Measurements from ENCODE around the gene NFYA. TPM values are rescaled to one million over a fixed set of nuclear protein-coding genes. Genes with fewer than 3 reads are reported as not detected.

NFYA gene
- total RNA-seq, 5 donors from 2014 or later (not counting 1 experiment from before 2014, with no cell fraction given) = 36.2 to 47.0 (median 42.2) TPM

DNA sequence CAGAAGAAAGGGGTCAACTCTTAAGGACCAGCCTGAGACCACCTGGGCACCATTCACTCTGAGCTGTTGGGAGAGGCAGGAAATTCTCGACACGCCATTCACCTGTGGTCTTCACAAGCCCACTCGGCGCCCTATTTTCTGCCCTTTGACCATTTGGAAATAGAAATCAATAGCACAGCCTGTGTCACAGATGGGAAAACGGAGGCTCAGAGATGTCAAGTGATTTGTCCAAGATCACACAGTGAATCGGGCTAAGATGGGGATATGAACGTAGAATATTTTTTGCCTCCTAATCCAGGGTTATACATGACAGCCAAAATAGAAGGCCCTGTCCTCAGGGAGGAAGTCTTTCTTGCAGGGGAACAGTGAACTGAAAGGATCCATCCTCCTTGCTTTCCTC is 22.8 kb upstream of the NFYA start:
- DNase-seq = no peak
- ChIA-PET CTCF (interaction anchor here in 1 of 2 donors (0.5 kb wide), 1 partner anchor 9 kb away, joined by 5 read pairs; no protein-coding TSS in a partner anchor), POLR2A (no interaction called here)
- Histone ChIP-seq H3K4me3 (ENCODE audit: control insufficient read depth in 1 of 2, extremely low read depth in 1 of 2, low read length in 1 of 2) (no peak overlapping the region), H3K36me3 (ENCODE audit: control insufficient read depth in 2 of 2, extremely low read depth in 1 of 2, insufficient read depth in 1 of 2, low read length in 1 of 2) (no peaks in the 10 kb centered on the region), H3K27me3 (replicated peaks in 1 of 2; ENCODE audit: control insufficient read depth in 2 of 2, extremely low read depth in 1 of 2, insufficient read depth in 2 of 2, low read length in 1 of 2) (no peaks in the 10 kb centered on the region), H3K9me3 (no peaks in the 10 kb centered on the region), H3K27ac (ENCODE audit: low read length) (no peak overlapping the region), H3K4me1 (ENCODE audit: control insufficient read depth in 1 of 2, extremely low read depth in 1 of 2, insufficient read depth in 2 of 2, low read length in 2 of 2) (peaks cover 10 to 15% of the 10 kb centered on the region in 2 experiments)
- Mint-ChIP-seq H3K36me3 (peaks cover 32% of the 10 kb centered on the region), H3K27ac (no peak overlapping the region), H3K4me3 (no peak overlapping the region), H3K4me1 (peaks cover 18 to 22% (median 22%) of the 10 kb centered on the region in 3 donors), H3K27me3 (no peaks in the 10 kb centered on the region), H3K9me3 (no peaks in the 10 kb centered on the region)
- WGBS (ENCODE audit: insufficient coverage) = 77% methylated on average over 4 of the region's 7 CpGs
- ATAC-seq (replicated peaks in 1 of 4) = no peak

DNA sequence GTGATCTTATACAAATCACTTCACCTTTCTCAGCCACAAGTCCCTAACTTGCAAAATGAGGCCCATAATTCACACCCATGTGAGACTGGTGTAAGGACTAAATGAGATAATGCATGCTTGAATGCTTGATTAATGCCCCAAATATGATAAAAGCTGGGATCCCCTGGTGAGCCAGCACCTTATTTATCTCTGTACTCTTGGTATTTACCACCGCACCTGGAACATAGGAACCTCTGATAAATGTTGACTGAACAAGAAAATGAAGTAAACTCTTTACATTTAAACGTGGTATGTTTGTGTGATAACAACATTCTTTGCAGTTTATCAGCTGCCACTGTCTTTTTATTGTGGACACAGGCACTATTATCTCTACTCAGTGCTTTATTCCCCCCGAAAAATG is 22.2 kb upstream of the NFYA start:
- ChIA-PET POLR2A (no interaction called here), CTCF (no interaction called here)
- no peaks in the 10 kb centered on the region for H3K9me3 Mint-ChIP-seq
- H3K27me3 Mint-ChIP-seq = no peaks in the 10 kb centered on the region
- no peak overlapping the region for H3K27ac ChIP-seq (ENCODE audit: low read length)
- no peak overlapping the region for H3K27ac Mint-ChIP-seq
- peaks cover 10 to 15% of the 10 kb centered on the region in 2 experiments for H3K4me1 ChIP-seq (ENCODE audit: control insufficient read depth in 1 of 2, extremely low read depth in 1 of 2, insufficient read depth in 2 of 2, low read length in 2 of 2)
- peaks cover 18 to 22% (median 22%) of the 10 kb centered on the region in 3 donors for H3K4me1 Mint-ChIP-seq
- WGBS (ENCODE audit: insufficient coverage) = 100% methylated on average over 1 of the region's 3 CpGs
- H3K36me3 ChIP-seq (ENCODE audit: control insufficient read depth in 2 of 2, extremely low read depth in 1 of 2, insufficient read depth in 1 of 2, low read length in 1 of 2) = no peaks in the 10 kb centered on the region
- H3K4me3 Mint-ChIP-seq = no peak overlapping the region
- H3K36me3 Mint-ChIP-seq = peaks cover 33% of the 10 kb centered on the region
- H3K9me3 ChIP-seq = no peaks in the 10 kb centered on the region
- no peak for ATAC-seq (replicated peaks in 1 of 4)
- no peak for DNase-seq
- H3K4me3 ChIP-seq (ENCODE audit: control insufficient read depth in 1 of 2, extremely low read depth in 1 of 2, low read length in 1 of 2) = no peak overlapping the region
- H3K27me3 ChIP-seq (replicated peaks in 1 of 2; ENCODE audit: control insufficient read depth in 2 of 2, extremely low read depth in 1 of 2, insufficient read depth in 2 of 2, low read length in 1 of 2) = no peaks in the 10 kb centered on the region

DNA sequence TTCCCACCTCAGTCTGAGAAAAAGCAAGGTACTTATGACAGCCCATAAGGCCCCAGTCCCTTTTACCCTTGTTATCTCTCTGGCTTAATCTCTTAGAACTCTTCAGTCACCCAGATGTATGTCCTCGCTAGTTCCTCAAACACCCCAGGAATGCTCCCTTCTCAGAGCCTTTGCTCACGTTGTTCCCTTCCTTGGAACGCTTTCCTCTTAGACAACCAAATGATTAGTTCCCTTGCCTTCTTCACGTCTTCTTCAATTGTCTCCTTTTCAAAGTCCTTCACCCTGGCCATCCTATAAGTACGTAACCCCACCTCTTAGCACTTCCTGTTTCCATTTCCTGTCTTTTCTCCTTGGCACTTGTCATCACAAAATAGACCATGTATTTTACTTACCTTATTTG is 20.9 kb upstream of the NFYA start:
- H3K36me3 ChIP-seq (ENCODE audit: control insufficient read depth in 2 of 2, extremely low read depth in 1 of 2, insufficient read depth in 1 of 2, low read length in 1 of 2) = peaks cover 0 to 8% of the 10 kb centered on the region in 2 donors
- no peak overlapping the region for H3K4me3 ChIP-seq (ENCODE audit: control insufficient read depth in 1 of 2, extremely low read depth in 1 of 2, low read length in 1 of 2)
- no peaks in the 10 kb centered on the region for H3K27me3 Mint-ChIP-seq
- no peak overlapping the region for H3K27ac ChIP-seq (ENCODE audit: low read length)
- WGBS (ENCODE audit: insufficient coverage) = 52% methylated on average over 5 of the region's 5 CpGs
- ChIA-PET POLR2A (no interaction called here), CTCF (interaction anchor here in 1 of 2 donors (0.6 kb wide), 1 partner anchor 10 kb away, joined by 3 read pairs; the partner anchor contains the start of gene TSPO2)
- peak overlapping the region; percentile 20 to 40 for H3K27ac Mint-ChIP-seq
- DNase-seq = peak in 1 of 35 experiments; percentile 17
- peaks cover 10 to 15% of the 10 kb centered on the region in 2 experiments for H3K4me1 ChIP-seq (ENCODE audit: control insufficient read depth in 1 of 2, extremely low read depth in 1 of 2, insufficient read depth in 2 of 2, low read length in 2 of 2)
- peaks cover 36% of the 10 kb centered on the region for H3K36me3 Mint-ChIP-seq
- peak in 3 of 4 experiments; percentile 51 to 73 (median 69) for ATAC-seq (replicated peaks in 1 of 4)
- H3K4me3 Mint-ChIP-seq = peak overlapping the region in 1 of 3 donors; percentile 40
- no peaks in the 10 kb centered on the region for H3K9me3 Mint-ChIP-seq
- no peaks in the 10 kb centered on the region for H3K9me3 ChIP-seq
- H3K4me1 Mint-ChIP-seq = peaks cover 18 to 22% (median 22%) of the 10 kb centered on the region in 3 donors
- H3K27me3 ChIP-seq (replicated peaks in 1 of 2; ENCODE audit: control insufficient read depth in 2 of 2, extremely low read depth in 1 of 2, insufficient read depth in 2 of 2, low read length in 1 of 2) = no peaks in the 10 kb centered on the region

DNA sequence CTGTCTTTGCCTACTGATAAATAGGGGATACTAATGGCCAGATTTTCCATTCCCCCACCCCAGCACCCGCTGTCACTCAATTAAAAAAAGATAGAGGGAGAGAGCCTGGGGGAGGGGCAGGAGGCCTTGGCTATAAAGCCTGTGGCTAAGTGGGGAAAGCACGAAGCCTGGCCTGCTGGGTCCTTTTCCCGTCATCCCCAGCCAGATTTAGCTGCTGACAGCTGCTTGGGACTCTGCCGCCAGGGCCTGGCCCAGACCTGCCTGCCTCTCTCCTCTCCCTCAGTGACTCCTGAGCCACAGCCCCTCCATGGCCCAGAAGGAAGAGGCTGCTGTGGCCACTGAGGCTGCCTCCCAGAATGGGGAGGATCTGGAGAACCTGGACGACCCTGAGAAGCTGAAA is 19.7 kb upstream of the NFYA start, which contains the start of gene APOBEC2:
Gene APOBEC2, plus strand, starts transcription at position 162 of the 400 bp plus-strand sequence. Its CDS starts 146 bp downstream, at position 308.
- Histone ChIP-seq H3K27me3 (replicated peaks in 1 of 2; ENCODE audit: control insufficient read depth in 2 of 2, extremely low read depth in 1 of 2, insufficient read depth in 2 of 2, low read length in 1 of 2) (no peaks in the 10 kb centered on the region), H3K27ac (ENCODE audit: low read length) (no peak within 1 kb of the TSS), H3K4me3 (ENCODE audit: control insufficient read depth in 1 of 2, extremely low read depth in 1 of 2, low read length in 1 of 2) (no peak within 1 kb of the TSS), H3K9me3 (no peaks in the 10 kb centered on the region), H3K36me3 (ENCODE audit: control insufficient read depth in 2 of 2, extremely low read depth in 1 of 2, insufficient read depth in 1 of 2, low read length in 1 of 2) (peaks cover 0 to 10% of the 10 kb centered on the region in 2 donors), H3K4me1 (ENCODE audit: control insufficient read depth in 1 of 2, extremely low read depth in 1 of 2, insufficient read depth in 2 of 2, low read length in 2 of 2) (peaks cover 10 to 15% of the 10 kb centered on the region in 2 experiments)
- Mint-ChIP-seq H3K4me3 (peak within 1 kb of the TSS in 1 of 3 donors; percentile 40), H3K4me1 (peaks cover 18 to 22% (median 22%) of the 10 kb centered on the region in 3 donors), H3K9me3 (no peaks in the 10 kb centered on the region), H3K27ac (peak within 1 kb of the TSS; percentile 40 to 49), H3K27me3 (no peaks in the 10 kb centered on the region), H3K36me3 (peaks cover 36% of the 10 kb centered on the region)
- ChIA-PET POLR2A (no interaction called here), CTCF (interaction anchor here in 1 of 2 donors (0.6 kb wide), 1 partner anchor 1734 kb away, joined by 3 read pairs; no protein-coding TSS in a partner anchor)
- 88% methylated on average over 4 of the region's 5 CpGs for WGBS (ENCODE audit: insufficient coverage)
- DNase-seq (no peak), ATAC-seq (replicated peaks in 1 of 4) (no peak)

DNA sequence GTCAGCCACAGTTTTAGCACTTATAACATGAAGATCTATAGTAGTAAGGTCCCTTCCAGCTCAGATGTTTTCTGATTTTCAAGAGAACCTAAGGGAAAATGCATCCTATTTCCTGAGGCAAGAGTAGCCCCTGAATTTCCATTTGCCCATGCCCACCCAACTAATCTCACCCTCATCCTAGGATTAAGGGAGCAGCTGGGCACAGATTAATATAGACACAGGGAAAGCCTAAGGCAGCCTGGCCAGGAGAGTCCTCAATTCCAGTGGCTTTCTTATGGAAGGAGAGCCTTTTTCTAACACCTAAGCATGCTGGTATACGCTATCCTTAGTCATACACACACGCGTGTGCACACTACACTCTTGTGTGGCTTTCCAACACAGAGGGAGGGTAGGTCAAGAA is 18.3 kb upstream of the NFYA start:
- Mint-ChIP-seq H3K9me3 (no peaks in the 10 kb centered on the region), H3K4me3 (no peak overlapping the region), H3K27me3 (no peaks in the 10 kb centered on the region), H3K36me3 (peaks cover 42% of the 10 kb centered on the region), H3K4me1 (peaks cover 18 to 26% (median 22%) of the 10 kb centered on the region in 3 donors), H3K27ac (no peak overlapping the region)
- no peak overlapping the region for H3K27ac ChIP-seq (ENCODE audit: low read length)
- ChIA-PET CTCF (no interaction called here), POLR2A (no interaction called here)
- no CpG with 5 or more reads among the region's 3 CpGs for WGBS (ENCODE audit: insufficient coverage)
- H3K9me3 ChIP-seq = no peaks in the 10 kb centered on the region
- ATAC-seq (replicated peaks in 1 of 4) (no peak), DNase-seq (no peak)
- peaks cover 10 to 15% of the 10 kb centered on the region in 2 experiments for H3K4me1 ChIP-seq (ENCODE audit: control insufficient read depth in 1 of 2, extremely low read depth in 1 of 2, insufficient read depth in 2 of 2, low read length in 2 of 2)
- peaks cover 0 to 10% of the 10 kb centered on the region in 2 donors for H3K36me3 ChIP-seq (ENCODE audit: control insufficient read depth in 2 of 2, extremely low read depth in 1 of 2, insufficient read depth in 1 of 2, low read length in 1 of 2)
- H3K27me3 ChIP-seq (replicated peaks in 1 of 2; ENCODE audit: control insufficient read depth in 2 of 2, extremely low read depth in 1 of 2, insufficient read depth in 2 of 2, low read length in 1 of 2) = no peaks in the 10 kb centered on the region
- no peak overlapping the region for H3K4me3 ChIP-seq (ENCODE audit: control insufficient read depth in 1 of 2, extremely low read depth in 1 of 2, low read length in 1 of 2)

DNA sequence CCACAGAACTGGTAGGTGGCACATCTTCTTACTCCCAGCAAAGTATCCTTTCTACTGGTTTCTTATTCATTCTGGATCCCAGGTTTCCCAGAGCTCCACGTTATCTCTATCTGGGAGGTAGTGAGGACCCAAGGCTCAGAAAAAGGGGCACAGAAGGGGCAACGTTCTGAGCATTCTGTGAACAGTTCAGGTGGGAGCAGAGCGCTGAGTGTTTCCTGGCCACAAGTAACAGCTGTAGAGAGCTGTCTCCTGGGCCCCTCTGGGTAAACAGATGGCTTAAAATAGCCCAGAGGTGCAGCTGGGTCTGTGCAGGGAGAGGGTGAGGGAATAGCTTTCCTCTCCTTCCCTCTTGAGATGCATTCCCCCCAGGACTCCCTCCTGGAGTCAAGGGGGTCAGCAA is 17.6 kb upstream of the NFYA start:
- no peaks in the 10 kb centered on the region for H3K27me3 ChIP-seq (replicated peaks in 1 of 2; ENCODE audit: control insufficient read depth in 2 of 2, extremely low read depth in 1 of 2, insufficient read depth in 2 of 2, low read length in 1 of 2)
- Mint-ChIP-seq H3K27me3 (no peaks in the 10 kb centered on the region), H3K9me3 (no peaks in the 10 kb centered on the region), H3K27ac (no peak overlapping the region), H3K4me3 (no peak overlapping the region), H3K36me3 (peaks cover 46% of the 10 kb centered on the region), H3K4me1 (peaks cover 18 to 26% (median 22%) of the 10 kb centered on the region in 3 donors)
- POLR2A ChIA-PET = no interaction called here
- ATAC-seq (replicated peaks in 1 of 4) (no peak), DNase-seq (no peak)
- H3K27ac ChIP-seq (ENCODE audit: low read length) = no peak overlapping the region
- CTCF ChIA-PET = interaction anchor here (1.0 to 2.1 kb wide), 2 partner anchors 14 kb away, joined by 3 to 5 read pairs; no protein-coding TSS in a partner anchor
- peaks cover 10 to 15% of the 10 kb centered on the region in 2 experiments for H3K4me1 ChIP-seq (ENCODE audit: control insufficient read depth in 1 of 2, extremely low read depth in 1 of 2, insufficient read depth in 2 of 2, low read length in 2 of 2)
- no peak overlapping the region for H3K4me3 ChIP-seq (ENCODE audit: control insufficient read depth in 1 of 2, extremely low read depth in 1 of 2, low read length in 1 of 2)
- peaks cover 0 to 10% of the 10 kb centered on the region in 2 donors for H3K36me3 ChIP-seq (ENCODE audit: control insufficient read depth in 2 of 2, extremely low read depth in 1 of 2, insufficient read depth in 1 of 2, low read length in 1 of 2)
- H3K9me3 ChIP-seq = no peaks in the 10 kb centered on the region
- WGBS (ENCODE audit: insufficient coverage) = 74% methylated on average over 3 of the region's 3 CpGs

Data from T-cell (primary cell).